ENCODE data around the gene LCTL.

LCTL gene

DNA sequence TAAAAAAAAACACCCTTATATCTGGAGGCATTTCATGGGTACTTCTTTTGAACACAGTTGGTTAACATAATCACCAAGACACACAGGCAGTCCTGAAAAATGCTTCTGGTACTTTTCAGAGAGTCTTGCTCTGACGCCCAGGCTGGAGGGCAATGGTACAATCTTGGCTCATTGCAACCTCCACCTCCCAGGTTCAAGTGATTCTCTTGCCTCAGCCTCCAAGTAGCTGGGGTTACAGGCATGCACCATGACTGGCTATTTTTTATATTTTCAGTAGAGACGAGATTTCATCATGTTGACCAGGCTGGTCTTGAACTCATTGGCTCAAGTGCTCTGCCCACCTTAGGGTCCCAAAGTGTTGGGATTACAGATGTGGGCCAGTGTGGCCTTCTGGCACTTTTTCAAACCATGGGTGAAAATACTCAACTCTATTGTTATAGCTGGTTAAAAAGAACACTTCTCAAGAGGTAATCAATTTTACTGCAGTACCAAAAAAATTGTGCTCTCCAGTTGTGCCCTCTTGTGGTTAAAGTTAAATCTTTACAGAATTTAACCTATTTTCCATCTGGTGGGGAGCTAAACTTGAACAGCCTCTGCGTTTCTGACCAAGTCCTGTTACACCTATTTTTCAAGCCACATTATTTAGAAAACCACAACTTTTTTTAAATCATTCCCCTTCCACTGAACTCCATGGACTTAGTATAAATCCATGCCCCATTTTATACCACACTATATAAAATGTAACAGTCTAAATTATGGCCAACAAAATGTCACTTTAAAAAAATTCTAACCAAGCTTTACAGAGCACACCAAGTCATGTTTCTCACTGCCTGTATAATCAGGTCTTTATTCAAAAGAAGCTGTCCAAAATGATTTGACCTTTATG lies 67.1 kb downstream of the LCTL start:
- peak; percentile 24 to 67 (median 43) for DNase-seq
